ENCODE measurements around the gene MICU1.

The MICU1 gene

DNA sequence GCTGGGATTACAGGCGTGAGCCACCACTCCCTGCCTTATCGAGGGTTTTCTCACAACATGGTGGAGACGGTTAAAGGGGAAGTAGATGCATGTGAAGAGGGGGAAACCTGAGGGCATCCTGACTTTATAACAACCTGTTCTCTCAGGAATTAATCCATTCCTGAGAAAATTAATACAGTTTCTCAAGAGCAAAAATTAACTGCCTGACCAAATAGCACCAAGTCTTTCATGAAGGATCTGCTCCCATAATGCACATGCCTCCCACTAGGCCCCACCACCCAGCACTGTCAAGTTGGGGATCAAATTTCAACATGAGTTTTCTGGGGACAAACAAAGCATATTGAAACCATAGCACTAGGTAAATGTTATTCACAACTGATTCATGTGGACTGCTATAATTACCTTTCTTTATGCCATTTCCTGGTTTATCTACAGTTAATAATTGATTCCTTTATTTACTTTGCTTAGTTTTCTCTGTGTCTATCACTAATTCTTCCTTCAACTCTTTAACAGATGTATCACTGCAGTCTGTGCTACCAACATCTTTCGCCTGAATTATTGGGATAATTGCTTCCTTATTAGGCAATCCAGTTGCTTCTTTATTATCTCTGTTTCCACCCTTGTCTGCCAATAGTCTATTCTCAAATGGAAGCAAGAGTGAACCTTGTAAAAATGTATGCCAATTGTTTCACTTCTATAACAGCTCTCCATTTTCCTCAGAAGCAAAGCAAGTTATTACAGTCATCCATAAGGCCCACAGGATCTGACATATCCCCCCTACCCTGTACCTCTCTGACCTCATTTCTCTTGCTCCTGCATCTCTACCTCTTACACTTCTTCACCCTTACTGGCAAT lies 12.9 kb upstream of the MICU1 start:
- H2AFZ ChIP-seq (ENCODE audit: low read depth) = no peak overlapping the region
- H3K4me2 ChIP-seq = no peak overlapping the region
- H4K20me1 ChIP-seq (ENCODE audit: insufficient read depth) = no peaks in the 10 kb centered on the region
- TF ChIP-seq, protein P1, sequence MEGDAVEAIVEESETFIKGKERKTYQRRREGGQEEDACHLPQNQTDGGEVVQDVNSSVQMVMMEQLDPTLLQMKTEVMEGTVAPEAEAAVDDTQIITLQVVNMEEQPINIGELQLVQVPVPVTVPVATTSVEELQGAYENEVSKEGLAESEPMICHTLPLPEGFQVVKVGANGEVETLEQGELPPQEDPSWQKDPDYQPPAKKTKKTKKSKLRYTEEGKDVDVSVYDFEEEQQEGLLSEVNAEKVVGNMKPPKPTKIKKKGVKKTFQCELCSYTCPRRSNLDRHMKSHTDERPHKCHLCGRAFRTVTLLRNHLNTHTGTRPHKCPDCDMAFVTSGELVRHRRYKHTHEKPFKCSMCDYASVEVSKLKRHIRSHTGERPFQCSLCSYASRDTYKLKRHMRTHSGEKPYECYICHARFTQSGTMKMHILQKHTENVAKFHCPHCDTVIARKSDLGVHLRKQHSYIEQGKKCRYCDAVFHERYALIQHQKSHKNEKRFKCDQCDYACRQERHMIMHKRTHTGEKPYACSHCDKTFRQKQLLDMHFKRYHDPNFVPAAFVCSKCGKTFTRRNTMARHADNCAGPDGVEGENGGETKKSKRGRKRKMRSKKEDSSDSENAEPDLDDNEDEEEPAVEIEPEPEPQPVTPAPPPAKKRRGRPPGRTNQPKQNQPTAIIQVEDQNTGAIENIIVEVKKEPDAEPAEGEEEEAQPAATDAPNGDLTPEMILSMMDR (conservative IDR thresholded peaks at IDR 0.05; ENCODE audit: low read depth, low read length) = no peak
- no peak overlapping the region for H3K9ac ChIP-seq
- H3K4me1 ChIP-seq (ENCODE audit: low read depth, poor library complexity, severe bottlenecking) = no peaks in the 10 kb centered on the region
- no peaks in the 10 kb centered on the region for H3K79me2 ChIP-seq (ENCODE audit: insufficient read depth, low read depth)
- H3K27me3 ChIP-seq (ENCODE audit: insufficient read depth, low read depth) = no peaks in the 10 kb centered on the region
- H3K36me3 ChIP-seq (ENCODE audit: insufficient read depth) = no peaks in the 10 kb centered on the region
- no peak overlapping the region for H3K4me3 ChIP-seq (IDR thresholded peaks at IDR 0.05; ENCODE audit: insufficient read depth, low read depth, low read length)
- H3K27ac ChIP-seq = no peak overlapping the region

DNA sequence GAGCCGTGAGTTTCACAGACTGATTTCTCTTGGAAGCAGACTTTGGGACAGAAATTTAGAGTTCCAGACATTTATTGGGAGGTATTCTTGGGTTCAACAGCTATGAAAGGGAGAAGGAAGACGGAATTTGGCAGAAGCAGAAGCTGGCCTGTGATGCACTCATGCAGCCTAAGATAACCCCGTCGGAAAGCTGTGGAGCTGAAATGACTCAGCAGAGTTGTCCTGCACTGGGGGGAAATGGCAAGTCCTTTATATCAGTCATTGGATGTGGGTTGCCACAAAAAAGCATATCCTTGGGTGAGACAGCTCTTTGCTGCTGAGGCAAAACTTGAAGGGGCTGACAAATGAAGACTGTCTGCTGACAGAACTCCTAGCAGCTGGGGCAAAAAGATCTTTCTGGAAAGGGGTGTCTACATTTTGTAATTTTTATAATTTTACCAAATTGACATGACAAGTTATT lies 11.5 kb upstream of the MICU1 start:
- no peak overlapping the region for H3K4me2 ChIP-seq
- no peak overlapping the region for H3K27ac ChIP-seq
- H3K9ac ChIP-seq = no peak overlapping the region
- H3K4me1 ChIP-seq (ENCODE audit: low read depth, poor library complexity, severe bottlenecking) = no peaks in the 10 kb centered on the region
- no peaks in the 10 kb centered on the region for H4K20me1 ChIP-seq (ENCODE audit: insufficient read depth)
- no peak overlapping the region for H2AFZ ChIP-seq (ENCODE audit: low read depth)
- H3K4me3 ChIP-seq (IDR thresholded peaks at IDR 0.05; ENCODE audit: insufficient read depth, low read depth, low read length) = no peak overlapping the region
- TF ChIP-seq, protein P1 (conservative IDR thresholded peaks at IDR 0.05; ENCODE audit: low read depth, low read length) = no peak
- H3K79me2 ChIP-seq (ENCODE audit: insufficient read depth, low read depth) = no peaks in the 10 kb centered on the region
- H3K27me3 ChIP-seq (ENCODE audit: insufficient read depth, low read depth) = no peaks in the 10 kb centered on the region
- no peaks in the 10 kb centered on the region for H3K36me3 ChIP-seq (ENCODE audit: insufficient read depth)

DNA sequence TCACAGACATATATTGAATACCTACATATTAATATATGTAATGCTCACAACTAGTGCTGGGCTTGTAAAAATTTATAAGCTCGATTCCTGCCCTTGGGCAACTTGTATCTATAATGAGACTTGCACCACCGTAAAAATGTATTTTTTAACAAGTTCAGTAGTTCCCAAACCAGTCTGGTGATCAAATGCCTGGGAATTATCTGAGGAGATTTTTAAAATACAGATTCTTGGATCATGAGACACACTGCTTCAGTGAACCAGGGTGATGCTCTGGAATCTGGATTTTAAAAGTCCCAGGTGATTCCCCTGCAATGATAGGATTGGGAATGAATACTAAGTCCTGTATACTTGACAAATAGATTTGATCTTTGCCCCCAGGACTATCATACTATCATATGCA lies 4.3 kb upstream of the MICU1 start:
- TF ChIP-seq, protein P1 (conservative IDR thresholded peaks at IDR 0.05; ENCODE audit: low read depth, low read length) = no peak
- Histone ChIP-seq H3K4me3 (IDR thresholded peaks at IDR 0.05; ENCODE audit: insufficient read depth, low read depth, low read length) (no peak overlapping the region), H3K27me3 (ENCODE audit: insufficient read depth, low read depth) (no peaks in the 10 kb centered on the region), H3K27ac (no peak overlapping the region), H2AFZ (ENCODE audit: low read depth) (no peak overlapping the region), H3K9ac (no peak overlapping the region), H4K20me1 (ENCODE audit: insufficient read depth) (no peaks in the 10 kb centered on the region), H3K79me2 (ENCODE audit: insufficient read depth, low read depth) (no peaks in the 10 kb centered on the region), H3K36me3 (ENCODE audit: insufficient read depth) (no peaks in the 10 kb centered on the region), H3K4me2 (no peak overlapping the region), H3K4me1 (ENCODE audit: low read depth, poor library complexity, severe bottlenecking) (peaks cover 5% of the 10 kb centered on the region)

DNA sequence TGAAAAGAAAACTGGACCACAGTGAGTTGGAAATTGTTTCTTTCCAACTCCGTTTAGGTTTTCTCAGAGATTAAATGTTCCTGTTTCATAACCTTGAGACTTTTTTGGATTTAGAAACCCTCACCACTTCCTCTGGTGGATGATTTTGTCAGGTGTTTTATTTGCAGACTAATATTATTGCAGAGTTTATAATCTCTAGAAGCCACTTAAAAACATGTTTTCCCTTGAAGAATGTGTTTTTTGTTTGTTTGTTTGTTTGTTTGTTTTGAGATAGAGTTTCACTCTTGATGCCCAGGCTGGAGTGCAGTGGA lies 520 bp upstream of the MICU1 start:
- Histone ChIP-seq H3K4me1 (ENCODE audit: low read depth, poor library complexity, severe bottlenecking) (peaks cover 19% of the 10 kb centered on the region), H3K27ac (peak overlapping the region; percentile 48), H3K4me2 (peak overlapping the region; percentile 46), H3K79me2 (ENCODE audit: insufficient read depth, low read depth) (no peaks in the 10 kb centered on the region; the same call in 1 of the 2 replicates), H4K20me1 (ENCODE audit: insufficient read depth) (no peaks in the 10 kb centered on the region), H2AFZ (ENCODE audit: low read depth) (peak overlapping the region; percentile 76), H3K4me3 (IDR thresholded peaks at IDR 0.05; ENCODE audit: insufficient read depth, low read depth, low read length) (no peak overlapping the region), H3K36me3 (ENCODE audit: insufficient read depth) (no peaks in the 10 kb centered on the region), H3K27me3 (ENCODE audit: insufficient read depth, low read depth) (no peaks in the 10 kb centered on the region), H3K9ac (peak overlapping the region; percentile 73)
- TF ChIP-seq, protein P1 (conservative IDR thresholded peaks at IDR 0.05; ENCODE audit: low read depth, low read length) = no peak

Data from KMS-11 (cell line).